ENCODE measurements around the gene ZNF385B.

Gene ZNF385B

DNA sequence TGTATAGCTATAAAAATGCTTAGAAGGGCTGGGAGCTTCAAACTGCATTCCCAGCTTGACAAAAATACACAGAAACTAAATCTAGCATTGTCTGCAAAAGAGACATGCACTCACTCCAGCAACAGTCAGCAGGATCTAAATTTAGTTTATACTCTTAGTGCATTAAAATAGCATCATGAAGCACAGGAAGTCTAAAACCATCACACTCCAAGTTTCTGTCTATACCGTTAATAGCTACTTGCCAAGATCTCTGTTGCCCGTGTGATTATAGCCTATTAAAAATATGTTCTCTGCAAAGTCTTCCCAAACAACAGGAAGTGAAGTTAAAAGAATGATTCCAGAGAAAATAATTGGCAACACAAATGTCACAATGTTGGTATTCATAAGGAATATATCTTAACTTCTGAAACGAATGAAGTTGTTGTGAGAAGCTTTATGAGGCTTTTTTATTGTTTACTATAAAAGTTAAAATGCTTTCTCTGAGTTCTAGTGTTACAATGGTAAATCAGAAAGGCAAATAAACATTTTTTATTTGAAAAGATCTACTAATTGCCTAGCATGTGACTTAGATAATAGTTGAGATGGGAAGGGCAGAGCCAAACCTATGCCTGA, 184.2 kb downstream of the ZNF385B start:
- Mint-ChIP-seq H3K4me3 (no peak overlapping the region), H3K4me1 (ENCODE audit: low read depth) (no peaks in the 10 kb centered on the region), H3K9me3 (no peaks in the 10 kb centered on the region), H3K27ac (no peak overlapping the region), H3K36me3 (ENCODE audit: low read depth) (no peaks in the 10 kb centered on the region), H3K27me3 (peaks cover 4% of the 10 kb centered on the region)

DNA sequence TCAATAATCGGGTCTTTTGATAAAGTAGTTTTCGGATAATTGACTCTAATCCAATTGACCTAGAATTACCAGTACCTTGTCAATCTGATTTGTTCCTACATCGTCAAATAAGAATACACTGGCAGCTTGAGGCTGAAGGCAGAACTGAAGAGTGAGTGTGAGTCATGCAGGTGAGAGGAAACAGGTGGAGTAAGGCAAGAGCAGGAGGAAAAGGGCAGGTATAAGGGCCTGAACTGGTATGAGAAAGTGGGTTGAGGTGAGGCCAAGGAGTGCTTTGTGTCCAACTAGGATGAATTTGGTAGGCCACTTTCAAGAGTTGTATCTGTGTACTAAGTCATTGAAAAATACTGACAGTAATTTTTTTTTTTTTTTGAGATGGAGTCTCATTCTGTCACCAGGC, 186.0 kb downstream of the ZNF385B start:
- no peaks in the 10 kb centered on the region for H3K4me1 Mint-ChIP-seq (ENCODE audit: low read depth)
- no peaks in the 10 kb centered on the region for H3K36me3 Mint-ChIP-seq (ENCODE audit: low read depth)
- peaks cover 4% of the 10 kb centered on the region for H3K27me3 Mint-ChIP-seq
- no peaks in the 10 kb centered on the region for H3K9me3 Mint-ChIP-seq
- H3K27ac Mint-ChIP-seq, result no peak overlapping the region
- no peak overlapping the region for H3K4me3 Mint-ChIP-seq

DNA sequence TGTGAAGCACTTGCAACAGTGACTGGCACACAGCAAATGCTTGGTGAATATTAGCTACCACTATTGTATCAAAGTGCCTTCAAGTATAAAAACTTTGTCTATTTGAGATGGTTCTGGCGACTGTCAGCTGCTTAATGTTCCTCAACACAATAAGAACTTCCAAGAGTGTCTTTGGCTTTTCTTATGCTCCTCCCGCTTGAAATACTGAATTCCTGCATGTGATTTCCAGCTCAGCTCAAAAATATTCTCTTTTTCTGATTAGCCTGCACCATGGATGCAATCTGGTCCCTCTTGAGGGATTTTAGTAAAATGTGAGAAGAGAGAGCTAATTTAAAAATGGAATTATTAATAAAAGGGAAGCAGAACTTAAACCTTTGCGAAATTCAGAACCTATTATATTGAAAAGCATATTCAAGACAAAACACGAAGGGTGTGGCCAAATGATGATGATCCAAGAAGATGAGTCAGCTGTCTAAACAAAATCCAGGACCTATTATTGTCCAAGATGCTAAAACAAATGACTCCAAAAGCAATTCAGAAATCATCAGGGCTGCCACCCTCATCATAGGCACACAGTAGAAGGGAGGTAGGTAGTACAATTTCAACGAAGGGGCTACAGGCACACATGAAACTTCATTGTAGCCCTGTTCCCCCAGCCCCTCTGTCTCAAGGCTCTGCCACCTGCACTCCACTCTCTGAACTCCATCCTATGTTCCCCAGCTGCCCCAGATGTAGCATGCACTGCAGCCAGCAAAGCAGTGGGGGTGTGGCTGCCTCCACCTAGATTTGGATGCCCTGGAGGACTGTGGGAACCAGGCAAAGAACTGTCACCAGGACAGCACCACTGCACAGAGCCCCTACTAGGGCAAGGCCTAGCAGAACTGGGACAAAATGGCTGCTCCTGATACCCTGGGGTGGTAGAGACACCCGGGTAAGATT, 190.1 kb downstream of the ZNF385B start:
- H3K9me3 Mint-ChIP-seq, result no peaks in the 10 kb centered on the region
- no peak overlapping the region for H3K27ac Mint-ChIP-seq
- H3K4me3 Mint-ChIP-seq, result no peak overlapping the region
- H3K4me1 Mint-ChIP-seq (ENCODE audit: low read depth), result no peaks in the 10 kb centered on the region
- no peaks in the 10 kb centered on the region for H3K36me3 Mint-ChIP-seq (ENCODE audit: low read depth)
- H3K27me3 Mint-ChIP-seq, result peaks cover 4% of the 10 kb centered on the region

DNA sequence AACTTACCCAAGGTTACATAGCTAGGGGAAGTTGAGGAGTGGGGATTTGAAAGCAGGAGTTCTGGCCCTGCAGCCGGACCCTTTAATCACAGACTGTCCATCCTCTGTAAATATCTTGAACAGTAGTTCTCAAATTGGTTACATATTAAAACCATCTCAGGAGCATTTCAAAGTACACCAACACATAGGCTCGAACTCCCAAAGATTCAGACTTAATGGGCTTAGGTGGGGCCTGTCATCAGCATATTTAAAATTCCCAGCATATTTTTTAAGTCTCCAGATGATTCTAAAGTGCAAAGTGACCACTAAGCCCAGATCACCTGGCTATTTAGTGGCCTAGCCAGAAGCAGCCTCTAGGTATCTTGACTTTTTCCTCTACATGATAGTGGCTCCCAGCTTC, 192.2 kb downstream of the ZNF385B start:
- Mint-ChIP-seq H3K27ac (no peak overlapping the region), H3K27me3 (no peaks in the 10 kb centered on the region), H3K9me3 (no peaks in the 10 kb centered on the region), H3K36me3 (ENCODE audit: low read depth) (no peaks in the 10 kb centered on the region), H3K4me3 (no peak overlapping the region), H3K4me1 (ENCODE audit: low read depth) (no peaks in the 10 kb centered on the region)

DNA sequence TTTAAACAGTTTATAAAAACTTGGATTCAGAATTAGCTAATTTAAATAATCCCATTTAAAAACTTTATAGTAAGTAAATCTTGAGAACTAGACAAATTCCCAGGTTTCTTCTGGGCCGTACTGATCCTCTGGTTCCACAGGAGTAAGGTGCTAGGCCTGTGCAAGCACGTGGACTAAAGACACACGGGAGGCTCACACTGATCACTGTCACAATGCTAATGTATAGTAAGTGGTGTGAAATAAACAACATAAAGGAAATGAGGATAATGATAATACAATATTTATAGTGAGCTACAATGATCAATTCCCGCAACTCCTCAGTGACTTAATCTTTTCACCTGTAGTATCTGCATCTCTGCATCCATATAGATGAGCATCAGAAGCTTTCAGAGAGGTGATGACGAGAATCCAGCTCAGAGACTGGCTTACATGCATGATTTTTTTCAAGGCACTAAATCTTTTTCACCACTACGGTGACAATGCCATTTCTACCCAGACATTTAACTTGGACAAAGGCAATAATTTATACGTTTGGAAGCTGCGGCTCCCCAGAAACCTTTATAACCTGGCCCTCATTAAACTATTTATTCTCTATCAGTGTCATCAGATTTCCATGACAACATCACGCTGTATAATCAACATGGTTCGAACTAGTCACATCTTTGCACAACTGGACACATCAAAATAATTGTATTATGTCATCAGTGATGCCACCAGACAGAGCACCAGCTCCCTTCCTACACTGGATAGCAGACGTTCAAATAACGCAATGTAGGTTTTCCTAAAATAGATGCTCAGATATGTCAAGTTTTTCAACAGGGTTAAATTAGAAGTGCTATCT, 196.2 kb downstream of the ZNF385B start:
- Mint-ChIP-seq H3K4me3 (no peak overlapping the region), H3K27ac (no peak overlapping the region)

DNA sequence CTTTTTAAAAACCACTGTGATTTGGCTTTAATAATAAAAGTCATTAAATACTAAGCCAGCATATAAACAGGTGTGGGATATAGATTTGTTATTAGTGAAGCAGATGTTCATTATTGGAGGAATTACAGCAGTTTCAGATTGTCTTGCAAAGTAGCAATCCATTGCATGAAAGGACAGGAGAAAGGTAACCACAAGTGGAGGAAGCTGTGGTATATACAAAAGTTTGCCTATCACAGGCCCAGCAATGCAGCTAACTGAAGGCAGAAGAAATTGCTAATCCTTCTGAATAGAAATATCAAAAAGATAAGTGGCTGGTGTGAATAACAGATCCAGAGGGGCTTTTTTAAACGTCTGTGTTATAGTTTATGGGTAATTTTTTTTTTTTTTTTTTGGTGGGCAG, 199.4 kb downstream of the ZNF385B start:
- peaks cover 7% of the 10 kb centered on the region for H3K27me3 Mint-ChIP-seq
- no peaks in the 10 kb centered on the region for H3K9me3 Mint-ChIP-seq
- no peaks in the 10 kb centered on the region for H3K4me1 Mint-ChIP-seq (ENCODE audit: low read depth)
- no peak overlapping the region for H3K27ac Mint-ChIP-seq
- no peak overlapping the region for H3K4me3 Mint-ChIP-seq
- H3K36me3 Mint-ChIP-seq (ENCODE audit: low read depth), result no peaks in the 10 kb centered on the region

More for the DNA sequence above, 196.2 kb downstream of the ZNF385B start:
- no peaks in the 10 kb centered on the region for H3K36me3 Mint-ChIP-seq (ENCODE audit: low read depth)
- H3K4me1 Mint-ChIP-seq (ENCODE audit: low read depth), result no peaks in the 10 kb centered on the region
- no peaks in the 10 kb centered on the region for H3K27me3 Mint-ChIP-seq
- H3K9me3 Mint-ChIP-seq, result no peaks in the 10 kb centered on the region

DNA sequence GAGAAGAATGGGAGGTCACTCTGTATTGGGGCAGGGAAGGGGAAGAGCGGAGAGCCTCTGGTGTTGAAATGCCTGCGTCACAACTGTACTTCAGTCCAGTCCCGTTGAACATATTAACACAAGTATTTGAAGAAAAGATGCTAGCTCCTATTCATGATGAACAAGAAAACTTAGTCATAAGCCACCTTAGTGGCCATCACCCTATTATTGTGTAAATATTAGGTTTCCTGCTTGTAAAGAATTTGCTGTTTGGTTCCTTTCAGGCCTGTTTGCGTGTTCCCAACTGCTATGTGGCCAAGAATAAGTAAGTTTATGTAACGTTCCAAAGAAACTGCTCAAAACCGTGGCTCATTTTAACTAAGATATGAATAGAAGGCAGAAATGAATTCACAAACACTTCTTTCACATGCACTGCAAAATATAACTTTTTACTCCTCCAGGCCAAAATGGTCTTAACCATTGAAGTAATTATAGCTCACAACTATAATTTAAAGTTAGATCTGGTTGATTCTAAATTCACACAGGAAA, 204.3 kb downstream of the ZNF385B start:
- Mint-ChIP-seq H3K27me3 (peaks cover 7% of the 10 kb centered on the region), H3K9me3 (no peaks in the 10 kb centered on the region), H3K4me3 (no peak overlapping the region), H3K4me1 (ENCODE audit: low read depth) (no peaks in the 10 kb centered on the region), H3K36me3 (ENCODE audit: low read depth) (no peaks in the 10 kb centered on the region), H3K27ac (no peak overlapping the region)

DNA sequence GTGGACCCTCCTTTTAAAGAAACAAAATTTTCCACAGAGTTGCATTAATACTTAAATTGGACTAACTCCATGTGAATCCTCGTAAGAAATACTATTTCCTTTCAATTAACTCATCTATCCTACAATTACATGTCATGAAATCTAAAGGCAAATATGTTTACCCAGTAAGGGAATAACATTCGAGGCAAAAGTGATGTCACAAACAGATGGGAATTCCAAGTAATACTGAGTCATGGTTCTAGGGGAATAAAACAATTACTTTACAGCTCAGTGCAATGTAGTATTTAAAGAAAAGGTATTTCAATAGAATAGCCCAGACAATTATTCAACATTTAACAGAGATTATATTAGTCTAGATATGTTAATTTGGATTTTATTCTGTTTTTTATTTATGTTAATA, 205.8 kb downstream of the ZNF385B start:
- H3K4me1 Mint-ChIP-seq (ENCODE audit: low read depth), result no peaks in the 10 kb centered on the region
- no peak overlapping the region for H3K27ac Mint-ChIP-seq
- H3K36me3 Mint-ChIP-seq (ENCODE audit: low read depth), result no peaks in the 10 kb centered on the region
- no peak overlapping the region for H3K4me3 Mint-ChIP-seq
- H3K27me3 Mint-ChIP-seq, result peaks cover 7% of the 10 kb centered on the region
- H3K9me3 Mint-ChIP-seq, result no peaks in the 10 kb centered on the region

DNA sequence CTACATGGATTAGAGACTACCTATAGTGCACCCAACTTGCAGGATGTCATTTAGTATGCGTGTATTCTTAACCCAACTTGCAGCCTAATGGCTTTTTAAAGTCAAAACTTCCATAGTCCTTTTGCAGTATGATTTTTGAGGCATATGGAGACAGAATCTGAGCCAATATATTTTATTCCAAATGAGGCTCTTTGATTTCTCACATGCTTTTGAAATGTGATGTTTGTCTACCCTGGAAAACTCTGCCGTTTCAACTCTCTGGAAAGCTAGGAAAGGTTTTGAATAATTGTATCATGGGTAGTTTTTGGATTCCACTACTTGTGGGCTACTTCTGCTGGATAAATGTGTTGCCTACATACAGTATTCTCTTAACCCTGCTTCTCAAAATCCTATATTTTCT, 206.6 kb downstream of the ZNF385B start:
- Mint-ChIP-seq H3K27me3 (peaks cover 7% of the 10 kb centered on the region), H3K9me3 (no peaks in the 10 kb centered on the region), H3K27ac (no peak overlapping the region), H3K36me3 (ENCODE audit: low read depth) (no peaks in the 10 kb centered on the region), H3K4me1 (ENCODE audit: low read depth) (no peaks in the 10 kb centered on the region), H3K4me3 (no peak overlapping the region)

DNA sequence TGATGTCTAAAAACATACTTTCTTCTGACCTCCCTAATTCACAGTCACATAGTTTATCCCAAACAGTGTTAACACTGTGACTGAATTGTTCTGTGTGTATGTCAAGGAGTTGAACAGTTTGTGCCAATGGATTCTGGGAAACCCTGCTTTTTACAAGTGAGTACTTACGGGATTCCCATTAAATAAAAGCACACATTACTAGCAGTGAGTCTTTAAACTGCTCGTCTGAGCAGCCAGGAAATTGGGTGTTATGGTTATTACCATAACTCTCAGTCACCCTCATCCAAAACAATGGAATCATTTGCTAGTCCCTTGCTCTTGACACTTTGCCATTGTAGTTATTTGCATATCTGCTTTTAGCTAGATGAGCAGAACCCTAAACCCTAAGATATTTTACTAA, 209.1 kb downstream of the ZNF385B start:
- Mint-ChIP-seq H3K9me3 (no peaks in the 10 kb centered on the region), H3K27ac (no peak overlapping the region), H3K4me1 (ENCODE audit: low read depth) (no peaks in the 10 kb centered on the region), H3K27me3 (peaks cover 8% of the 10 kb centered on the region), H3K4me3 (no peak overlapping the region), H3K36me3 (ENCODE audit: low read depth) (no peaks in the 10 kb centered on the region)

DNA sequence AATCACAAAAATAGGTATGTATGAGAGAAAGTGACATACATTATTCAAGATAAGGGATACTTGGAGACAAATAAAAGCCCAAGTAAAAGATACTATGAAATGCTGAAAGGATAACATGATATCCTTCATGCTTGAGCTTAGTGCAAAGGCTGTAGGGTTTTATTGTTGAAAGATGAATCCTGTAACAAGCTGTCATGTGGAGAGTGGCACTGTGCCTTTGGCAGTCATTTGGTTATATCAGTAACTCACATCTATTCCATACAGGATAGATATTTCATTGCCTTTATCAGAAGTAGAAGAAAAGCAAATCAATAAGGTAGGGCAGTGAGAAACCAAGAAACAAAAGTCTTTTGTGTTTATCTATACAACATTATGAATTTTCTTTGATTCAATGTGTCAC, 211.0 kb downstream of the ZNF385B start:
- no peaks in the 10 kb centered on the region for H3K9me3 Mint-ChIP-seq
- H3K4me3 Mint-ChIP-seq, result no peak overlapping the region
- no peaks in the 10 kb centered on the region for H3K36me3 Mint-ChIP-seq (ENCODE audit: low read depth)
- no peaks in the 10 kb centered on the region for H3K4me1 Mint-ChIP-seq (ENCODE audit: low read depth)
- H3K27me3 Mint-ChIP-seq, result peaks cover 8% of the 10 kb centered on the region
- H3K27ac Mint-ChIP-seq, result no peak overlapping the region

DNA sequence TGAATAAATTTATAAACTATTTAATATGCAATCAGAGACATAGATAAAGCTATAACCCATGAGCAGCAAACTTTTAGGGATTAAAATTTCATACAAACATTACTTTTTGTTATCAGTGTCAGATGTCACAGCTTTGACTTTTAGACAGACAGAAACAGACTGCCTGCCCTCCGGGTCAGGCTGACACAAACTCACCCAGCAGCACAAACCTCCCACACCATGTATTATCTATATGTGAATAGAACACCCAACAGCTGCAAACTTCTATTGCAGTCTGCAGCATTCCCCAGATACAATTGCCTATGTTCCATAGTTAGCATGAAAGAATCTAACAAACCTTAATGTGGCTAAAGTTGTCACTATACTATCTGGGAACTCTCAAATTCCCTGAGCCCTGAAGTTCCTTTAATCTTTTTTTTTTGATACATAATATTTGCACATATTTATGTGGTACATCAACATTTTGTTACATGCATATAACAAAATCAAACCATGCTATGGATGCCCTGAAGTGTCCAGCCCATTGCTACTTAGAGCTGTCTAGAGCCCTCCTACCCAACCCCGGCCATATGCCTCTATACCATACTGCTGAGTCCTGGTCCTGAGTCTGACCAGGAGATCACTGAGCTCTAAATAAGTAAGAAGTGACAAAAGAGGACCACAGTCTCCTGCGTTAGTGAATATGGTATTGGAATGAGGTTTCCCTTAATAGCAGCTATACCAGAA, 214.4 kb downstream of the ZNF385B start:
- Mint-ChIP-seq H3K27ac (no peak overlapping the region), H3K36me3 (ENCODE audit: low read depth) (no peaks in the 10 kb centered on the region), H3K4me3 (no peak overlapping the region), H3K4me1 (ENCODE audit: low read depth) (no peaks in the 10 kb centered on the region), H3K27me3 (peaks cover 8% of the 10 kb centered on the region), H3K9me3 (no peaks in the 10 kb centered on the region)

DNA sequence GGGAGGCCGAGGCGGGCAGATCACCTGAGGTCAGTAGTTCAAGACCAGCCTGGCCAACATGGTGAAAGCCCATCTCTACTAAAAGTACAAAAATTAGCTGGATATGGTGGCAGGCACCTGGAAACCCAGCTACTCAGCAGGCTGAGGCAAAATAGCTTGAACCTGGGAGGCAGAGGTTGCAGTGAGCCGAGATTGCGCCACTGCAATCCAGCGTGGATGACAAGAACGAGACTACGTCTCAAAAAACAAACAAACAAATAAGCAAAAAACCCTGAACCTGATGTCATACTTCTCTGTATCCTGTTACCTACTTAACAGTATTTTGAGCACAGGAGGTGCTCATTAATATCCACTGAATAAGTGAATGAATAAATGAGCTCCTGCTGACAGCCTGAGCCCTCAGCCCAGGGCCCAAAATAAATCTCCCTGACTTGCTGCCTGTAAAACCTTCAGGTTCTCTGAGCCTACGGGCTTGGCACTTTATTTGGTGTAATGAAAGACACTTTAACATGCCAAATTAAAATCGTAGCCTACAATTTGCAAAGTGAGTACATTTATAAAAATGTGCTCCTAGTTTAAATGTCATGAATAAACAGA, 215.1 kb downstream of the ZNF385B start:
- Mint-ChIP-seq H3K9me3 (no peaks in the 10 kb centered on the region), H3K4me1 (ENCODE audit: low read depth) (no peaks in the 10 kb centered on the region), H3K27me3 (peaks cover 8% of the 10 kb centered on the region), H3K27ac (no peak overlapping the region), H3K36me3 (ENCODE audit: low read depth) (no peaks in the 10 kb centered on the region), H3K4me3 (no peak overlapping the region)

DNA sequence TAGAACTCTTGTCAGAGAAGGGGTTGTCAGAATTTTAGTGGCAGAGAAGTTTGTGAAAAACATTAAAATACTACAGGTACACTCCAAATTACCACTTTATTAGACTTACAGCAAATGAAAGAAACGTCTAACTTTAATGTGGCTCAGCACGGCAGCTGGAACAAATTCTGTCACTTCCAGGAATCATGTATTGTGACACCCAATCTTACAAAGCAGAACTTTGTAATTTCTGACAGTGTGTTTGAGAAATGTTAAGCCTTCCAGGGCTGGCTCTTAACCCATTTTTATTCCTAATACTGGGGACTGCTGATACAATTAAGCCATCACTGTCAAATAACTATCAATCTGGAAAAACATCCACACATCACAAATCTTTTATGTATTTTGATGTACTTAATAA, 216.4 kb downstream of the ZNF385B start:
- no peaks in the 10 kb centered on the region for H3K4me1 Mint-ChIP-seq (ENCODE audit: low read depth)

More for the DNA sequence above, 216.4 kb downstream of the ZNF385B start:
- Mint-ChIP-seq H3K36me3 (ENCODE audit: low read depth) (no peaks in the 10 kb centered on the region), H3K9me3 (no peaks in the 10 kb centered on the region), H3K27ac (no peak overlapping the region), H3K4me3 (no peak overlapping the region), H3K27me3 (peaks cover 8% of the 10 kb centered on the region)

All from stimulated activated naive CD8-positive, alpha-beta T cell treated with anti-CD3 and anti-CD28 coated beads, Interleukin-15, Interleukin-2, amounts not matched to agents 100 ng/mL and 50 ng/mL, for 24 hours (primary cell).